ENCODE measurements around the gene KRT76.

KRT76 gene

GRCh38 chr12:52821071-52821730 lies 44.1 kb upstream of the KRT76 start:
- in situ Hi-C loops (cut with HindIII; ENCODE audit: low sequenced_read_pairs), result no loop called here
- H3K4me3 ChIP-seq (ENCODE audit: low read depth, low read length), result no peak overlapping the region
- no peak for TF ChIP-seq CTCF (IDR thresholded peaks at IDR 0.05; ENCODE audit: low read depth, low read length, missing control alignments)
- DNase-seq (ENCODE audit: low read depth), result no peak

GRCh38 chr12:52820521-52820920 lies 43.4 kb upstream of the KRT76 start:
- DNase-seq (ENCODE audit: low read depth), result no peak
- H3K4me3 ChIP-seq (ENCODE audit: low read depth, low read length), result no peak overlapping the region
- in situ Hi-C loops (cut with HindIII; ENCODE audit: low sequenced_read_pairs), result no loop called here
- no peak for TF ChIP-seq CTCF (IDR thresholded peaks at IDR 0.05; ENCODE audit: low read depth, low read length, missing control alignments)

GRCh38 chr12:52819731-52820510 lies 42.8 kb upstream of the KRT76 start:
- no peak for DNase-seq (ENCODE audit: low read depth)
- no peak overlapping the region for H3K4me3 ChIP-seq (ENCODE audit: low read depth, low read length)
- TF ChIP-seq CTCF (IDR thresholded peaks at IDR 0.05; ENCODE audit: low read depth, low read length, missing control alignments), result no peak
- in situ Hi-C loops (cut with HindIII; ENCODE audit: low sequenced_read_pairs), result no loop called here

GRCh38 chr12:52818887-52819420 lies 41.8 kb upstream of the KRT76 start:
- TF ChIP-seq CTCF (IDR thresholded peaks at IDR 0.05; ENCODE audit: low read depth, low read length, missing control alignments), result no peak
- H3K4me3 ChIP-seq (ENCODE audit: low read depth, low read length), result no peak overlapping the region
- no peak for DNase-seq (ENCODE audit: low read depth)
- in situ Hi-C loops (cut with HindIII; ENCODE audit: low sequenced_read_pairs), result no loop called here

GRCh38 chr12:52818388-52818787 lies 41.2 kb upstream of the KRT76 start:
- TF ChIP-seq CTCF (IDR thresholded peaks at IDR 0.05; ENCODE audit: low read depth, low read length, missing control alignments), result no peak
- in situ Hi-C loops (cut with HindIII; ENCODE audit: low sequenced_read_pairs), result no loop called here
- no peak overlapping the region for H3K4me3 ChIP-seq (ENCODE audit: low read depth, low read length)
- no peak for DNase-seq (ENCODE audit: low read depth)

GRCh38 chr12:52817699-52818238 lies 40.6 kb upstream of the KRT76 start:
- in situ Hi-C loops (cut with HindIII; ENCODE audit: low sequenced_read_pairs), result no loop called here
- no peak for TF ChIP-seq CTCF (IDR thresholded peaks at IDR 0.05; ENCODE audit: low read depth, low read length, missing control alignments)
- H3K4me3 ChIP-seq (ENCODE audit: low read depth, low read length), result no peak overlapping the region
- DNase-seq (ENCODE audit: low read depth), result no peak
